ENCODE measurements around the gene ADAMTS12. TPM values are rescaled to one million over a fixed set of nuclear protein-coding genes. Genes with fewer than 3 reads are reported as not detected.

The ADAMTS12 gene
- total and polyA plus RNA-seq, 2 experiments from 2014 or later = 9.1 to 17.1 TPM

DNA sequence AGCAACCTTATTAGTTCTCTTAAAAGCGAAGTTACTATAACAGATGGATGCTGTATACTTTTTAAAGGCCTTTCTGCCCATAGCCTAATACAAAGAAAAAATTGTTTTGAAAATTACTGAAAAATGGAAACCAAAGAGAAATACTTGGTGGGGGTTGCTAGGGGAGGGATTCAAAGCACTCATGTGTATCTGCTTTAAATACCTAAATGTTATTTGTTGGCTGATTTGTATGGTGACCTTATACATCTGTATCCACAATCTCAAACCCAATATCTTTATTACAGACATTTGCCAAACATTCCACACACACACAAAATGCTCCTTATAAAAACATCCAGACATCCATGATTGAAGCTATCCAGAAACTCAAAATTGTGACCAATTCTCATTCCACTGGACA, 172.0 kb downstream of the ADAMTS12 start (continued):
- TF ChIP-seq, protein P1, sequence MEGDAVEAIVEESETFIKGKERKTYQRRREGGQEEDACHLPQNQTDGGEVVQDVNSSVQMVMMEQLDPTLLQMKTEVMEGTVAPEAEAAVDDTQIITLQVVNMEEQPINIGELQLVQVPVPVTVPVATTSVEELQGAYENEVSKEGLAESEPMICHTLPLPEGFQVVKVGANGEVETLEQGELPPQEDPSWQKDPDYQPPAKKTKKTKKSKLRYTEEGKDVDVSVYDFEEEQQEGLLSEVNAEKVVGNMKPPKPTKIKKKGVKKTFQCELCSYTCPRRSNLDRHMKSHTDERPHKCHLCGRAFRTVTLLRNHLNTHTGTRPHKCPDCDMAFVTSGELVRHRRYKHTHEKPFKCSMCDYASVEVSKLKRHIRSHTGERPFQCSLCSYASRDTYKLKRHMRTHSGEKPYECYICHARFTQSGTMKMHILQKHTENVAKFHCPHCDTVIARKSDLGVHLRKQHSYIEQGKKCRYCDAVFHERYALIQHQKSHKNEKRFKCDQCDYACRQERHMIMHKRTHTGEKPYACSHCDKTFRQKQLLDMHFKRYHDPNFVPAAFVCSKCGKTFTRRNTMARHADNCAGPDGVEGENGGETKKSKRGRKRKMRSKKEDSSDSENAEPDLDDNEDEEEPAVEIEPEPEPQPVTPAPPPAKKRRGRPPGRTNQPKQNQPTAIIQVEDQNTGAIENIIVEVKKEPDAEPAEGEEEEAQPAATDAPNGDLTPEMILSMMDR (conservative IDR thresholded peaks at IDR 0.05; ENCODE audit: low read depth in 2 of 2) = no peak
- TF ChIP-seq ZNF114 (CRISPR knock-in tag; IDR thresholded peaks at IDR 0.05) = no peak
- TF ChIP-seq, protein P2, sequence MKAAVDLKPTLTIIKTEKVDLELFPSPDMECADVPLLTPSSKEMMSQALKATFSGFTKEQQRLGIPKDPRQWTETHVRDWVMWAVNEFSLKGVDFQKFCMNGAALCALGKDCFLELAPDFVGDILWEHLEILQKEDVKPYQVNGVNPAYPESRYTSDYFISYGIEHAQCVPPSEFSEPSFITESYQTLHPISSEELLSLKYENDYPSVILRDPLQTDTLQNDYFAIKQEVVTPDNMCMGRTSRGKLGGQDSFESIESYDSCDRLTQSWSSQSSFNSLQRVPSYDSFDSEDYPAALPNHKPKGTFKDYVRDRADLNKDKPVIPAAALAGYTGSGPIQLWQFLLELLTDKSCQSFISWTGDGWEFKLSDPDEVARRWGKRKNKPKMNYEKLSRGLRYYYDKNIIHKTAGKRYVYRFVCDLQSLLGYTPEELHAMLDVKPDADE (IDR thresholded peaks at IDR 0.05) = no peak
- TF ChIP-seq, protein P3, sequence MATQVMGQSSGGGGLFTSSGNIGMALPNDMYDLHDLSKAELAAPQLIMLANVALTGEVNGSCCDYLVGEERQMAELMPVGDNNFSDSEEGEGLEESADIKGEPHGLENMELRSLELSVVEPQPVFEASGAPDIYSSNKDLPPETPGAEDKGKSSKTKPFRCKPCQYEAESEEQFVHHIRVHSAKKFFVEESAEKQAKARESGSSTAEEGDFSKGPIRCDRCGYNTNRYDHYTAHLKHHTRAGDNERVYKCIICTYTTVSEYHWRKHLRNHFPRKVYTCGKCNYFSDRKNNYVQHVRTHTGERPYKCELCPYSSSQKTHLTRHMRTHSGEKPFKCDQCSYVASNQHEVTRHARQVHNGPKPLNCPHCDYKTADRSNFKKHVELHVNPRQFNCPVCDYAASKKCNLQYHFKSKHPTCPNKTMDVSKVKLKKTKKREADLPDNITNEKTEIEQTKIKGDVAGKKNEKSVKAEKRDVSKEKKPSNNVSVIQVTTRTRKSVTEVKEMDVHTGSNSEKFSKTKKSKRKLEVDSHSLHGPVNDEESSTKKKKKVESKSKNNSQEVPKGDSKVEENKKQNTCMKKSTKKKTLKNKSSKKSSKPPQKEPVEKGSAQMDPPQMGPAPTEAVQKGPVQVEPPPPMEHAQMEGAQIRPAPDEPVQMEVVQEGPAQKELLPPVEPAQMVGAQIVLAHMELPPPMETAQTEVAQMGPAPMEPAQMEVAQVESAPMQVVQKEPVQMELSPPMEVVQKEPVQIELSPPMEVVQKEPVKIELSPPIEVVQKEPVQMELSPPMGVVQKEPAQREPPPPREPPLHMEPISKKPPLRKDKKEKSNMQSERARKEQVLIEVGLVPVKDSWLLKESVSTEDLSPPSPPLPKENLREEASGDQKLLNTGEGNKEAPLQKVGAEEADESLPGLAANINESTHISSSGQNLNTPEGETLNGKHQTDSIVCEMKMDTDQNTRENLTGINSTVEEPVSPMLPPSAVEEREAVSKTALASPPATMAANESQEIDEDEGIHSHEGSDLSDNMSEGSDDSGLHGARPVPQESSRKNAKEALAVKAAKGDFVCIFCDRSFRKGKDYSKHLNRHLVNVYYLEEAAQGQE (IDR thresholded peaks at IDR 0.05; ENCODE audit: unreplicated experiment) = no peak
- TF ChIP-seq ZNF331 (CRISPR knock-in tag; IDR thresholded peaks at IDR 0.05; ENCODE audit: low read depth) = no peak

- no peak for TF ChIP-seq ZNF331 (CRISPR knock-in tag; IDR thresholded peaks at IDR 0.05; ENCODE audit: low read depth)
- no peak for TF ChIP-seq CREB1 (CRISPR knock-in tag; IDR thresholded peaks at IDR 0.05; ENCODE audit: low read depth)
- TF ChIP-seq, protein P1 (conservative IDR thresholded peaks at IDR 0.05; ENCODE audit: low read depth in 2 of 2) = no peak
- TF ChIP-seq, protein P2 (IDR thresholded peaks at IDR 0.05) = no peak
- TF ChIP-seq POLR2AphosphoS5 (IDR thresholded peaks at IDR 0.05; ENCODE audit: low read depth) = no peak
- TF ChIP-seq STAT1 (IDR thresholded peaks at IDR 0.05; ENCODE audit: unreplicated experiment) = no peak
- TF ChIP-seq EZH2phosphoT487 (IDR thresholded peaks at IDR 0.05; ENCODE audit: unreplicated experiment) = no peak
- no peak overlapping the region for H3K27ac ChIP-seq (ENCODE audit: low read depth)
- H3K36me3 ChIP-seq (ENCODE audit: insufficient read depth) = no peaks in the 10 kb centered on the region
- H3K4me2 ChIP-seq = no peak overlapping the region
- H3K36me3 Mint-ChIP-seq (ENCODE audit: low read depth) = peaks cover 16% of the 10 kb centered on the region; the same call in 2 of the 3 replicates
- DNase-seq (ENCODE audit: low spot score) = no peak
- H3K9me3 Mint-ChIP-seq = 0 out of 3 replicates have a peak, but pooled peaks cover 3% of the 10 kb centered on the region
- H3K79me2 ChIP-seq (replicated peaks; ENCODE audit: insufficient read depth) = no peaks in the 10 kb centered on the region
- peaks cover 2% of the 10 kb centered on the region for H3K27me3 Mint-ChIP-seq (ENCODE audit: insufficient read depth, low read depth, poor library complexity)
- no peak overlapping the region for H3K4me3 ChIP-seq
- no peaks in the 10 kb centered on the region for H3K9me2 ChIP-seq (ENCODE audit: insufficient read depth)
- no peaks in the 10 kb centered on the region for H3K27me3 ChIP-seq (ENCODE audit: insufficient read depth)
- H3K4me3 Mint-ChIP-seq = no peak overlapping the region
- no peaks in the 10 kb centered on the region for H3K4me1 Mint-ChIP-seq
- no peaks in the 10 kb centered on the region for H3F3A ChIP-seq (replicated peaks; ENCODE audit: low read depth)
- no peaks in the 10 kb centered on the region for H4K20me1 ChIP-seq (replicated peaks; ENCODE audit: insufficient read depth)
- 0 out of 2 replicates have a peak, but pooled peaks cover 7% of the 10 kb centered on the region for H3K4me1 ChIP-seq (ENCODE audit: insufficient read depth)
- H2AFZ ChIP-seq = no peak overlapping the region
- no peak for ATAC-seq
- H3K27ac Mint-ChIP-seq = no peak overlapping the region
Observed at GRCh38 chr5:33715661-33716060, 176.1 kb downstream of the ADAMTS12 start.

Measured in GM23338 (cell line).